VCaP (cell line): ENCODE measurements around the gene ENO1.

Experiments used
- H3K27ac ChIP-seq: fragments of 450-650 bp; 2 replicates; pipeline ENCODE4 v1.5.1; 2017
- CTCF ChIP-seq: fragments of 450-650 bp; conservative IDR thresholded peaks from 2 replicates; pipeline ENCODE4 v1.5.1; 2017; ENCODE audit warnings: mild to moderate bottlenecking, moderate library complexity

Gene ENO1

DNA sequence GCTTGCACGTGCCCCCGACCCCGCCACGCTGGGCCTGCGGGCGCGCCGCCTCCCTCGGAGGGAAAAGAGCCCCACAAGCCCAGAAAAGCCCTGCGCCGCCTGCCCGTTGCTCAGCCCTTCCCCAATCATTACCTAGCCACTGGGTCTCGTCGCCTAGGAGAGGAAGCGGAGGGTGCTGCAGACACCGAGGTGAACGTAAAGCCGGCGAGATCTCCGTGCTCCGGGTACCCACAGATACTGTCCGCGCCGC lies at the start of gene ENO1:
Gene ENO1 (minus strand): TSS at position 239 of the 250 bp plus-strand sequence. CDS start 3,778 bp downstream, outside the sequence.
- H3K27ac ChIP-seq = peak within 1 kb of the TSS; percentile 99
- TF ChIP-seq CTCF = no peak

GRCh38 chr1:8926707-8927694 lies 48.5 kb upstream of the ENO1 start:
- TF ChIP-seq CTCF = no peak

GRCh38 chr1:8925960-8926359 lies 47.5 kb upstream of the ENO1 start:
- H3K27ac ChIP-seq = no peak overlapping the region
- TF ChIP-seq CTCF = no peak

More at GRCh38 chr1:8926707-8927694, 48.5 kb upstream of the ENO1 start:
- no peak overlapping the region for H3K27ac ChIP-seq

- no peak for TF ChIP-seq CTCF
- no peak overlapping the region for H3K27ac ChIP-seq
Observed at GRCh38 chr1:8925406-8925805, 46.9 kb upstream of the ENO1 start.

GRCh38 chr1:8922962-8923361 lies 44.5 kb upstream of the ENO1 start:
- H3K27ac ChIP-seq = no peak overlapping the region
- no peak for TF ChIP-seq CTCF

- peak overlapping the region; percentile 30; the same call in 1 of the 2 replicates for H3K27ac ChIP-seq
Observed at GRCh38 chr1:8917536-8917935, 39.0 kb upstream of the ENO1 start.

DNA sequence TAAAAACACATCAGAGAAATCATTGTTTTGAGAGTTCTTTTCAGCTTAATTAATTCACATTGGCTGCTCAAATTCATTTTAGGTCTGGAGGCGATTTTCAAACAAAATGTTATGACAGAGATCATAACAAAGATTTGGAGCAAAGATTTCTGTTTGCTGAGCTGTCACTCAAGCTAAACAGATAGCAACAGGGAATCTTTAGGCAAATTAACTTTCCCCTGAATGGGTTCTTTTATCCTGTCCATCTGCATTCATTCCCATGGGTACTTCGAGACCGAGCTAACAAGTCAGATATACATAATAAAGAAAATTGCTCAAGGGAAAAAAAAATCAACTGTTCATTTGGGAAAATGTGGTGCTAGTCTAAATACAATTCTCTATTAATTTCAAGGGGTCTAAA lies 37.0 kb upstream of the ENO1 start:
- no peak for TF ChIP-seq CTCF
- H3K27ac ChIP-seq = peak overlapping the region; percentile 65

- H3K27ac ChIP-seq = peak overlapping the region; percentile 65
- TF ChIP-seq CTCF = no peak
Observed at GRCh38 chr1:8914466-8914865, 36.0 kb upstream of the ENO1 start.
